GM19468 (cell line): ENCODE measurements around the gene WDR13.
"Not testable (repeated sequence)": the region's sequence is repeated elsewhere in the genome, so short reads cannot be mapped to it uniquely, and the experiment has no call there.

Experiments used
- ATAC-seq: cut with Tn5 transposase; IDR thresholded peaks from one replicate; pipeline ENCODE4 v1.9.1; 2021; ENCODE audit warnings: mild to moderate bottlenecking, moderate library complexity, moderate number of reproducible peaks; ENCODE audit not compliant: unreplicated experiment; ENCODE audit errors: extremely low read depth

Gene WDR13

DNA sequence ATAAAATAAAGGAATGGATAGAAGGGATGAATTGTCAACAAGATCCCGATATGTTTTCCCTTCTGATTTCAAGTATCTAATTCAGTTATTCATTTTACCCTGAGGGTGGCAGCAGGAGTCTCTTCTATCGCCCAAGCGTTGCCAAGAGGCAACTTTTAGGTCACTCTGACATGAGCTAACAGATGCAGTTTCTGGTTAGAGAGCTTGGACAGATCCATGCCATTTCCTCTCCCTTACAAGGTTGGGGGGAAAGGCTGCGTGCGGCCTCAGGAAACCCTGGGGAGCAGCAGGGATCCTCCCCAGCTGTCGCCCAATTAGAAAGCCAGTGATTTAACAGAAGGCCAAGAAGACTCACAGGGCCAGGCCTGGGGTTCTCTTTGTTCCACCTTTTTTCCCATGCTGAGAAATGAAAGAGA, 51.1 kb downstream of the WDR13 start:
- no peak for ATAC-seq

DNA sequence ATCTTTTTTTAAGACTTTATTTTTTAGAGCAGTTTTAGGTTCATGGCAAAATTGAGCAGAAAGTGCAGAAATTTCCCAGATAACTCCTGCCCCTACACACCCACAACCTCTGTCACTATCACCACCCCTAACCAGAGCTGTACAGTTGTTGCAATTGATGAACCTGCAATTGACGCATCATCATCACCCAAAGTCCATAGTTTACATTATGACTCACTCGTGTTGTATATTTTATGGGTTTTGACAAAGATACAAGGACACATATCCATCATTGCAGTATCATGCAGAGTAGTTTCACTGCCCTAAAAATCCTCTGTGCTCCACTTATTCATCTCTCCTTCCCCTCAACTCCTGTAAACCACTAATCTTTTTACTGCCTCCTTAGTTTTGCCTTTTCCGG, 51.8 kb downstream of the WDR13 start:
- no peak for ATAC-seq

DNA sequence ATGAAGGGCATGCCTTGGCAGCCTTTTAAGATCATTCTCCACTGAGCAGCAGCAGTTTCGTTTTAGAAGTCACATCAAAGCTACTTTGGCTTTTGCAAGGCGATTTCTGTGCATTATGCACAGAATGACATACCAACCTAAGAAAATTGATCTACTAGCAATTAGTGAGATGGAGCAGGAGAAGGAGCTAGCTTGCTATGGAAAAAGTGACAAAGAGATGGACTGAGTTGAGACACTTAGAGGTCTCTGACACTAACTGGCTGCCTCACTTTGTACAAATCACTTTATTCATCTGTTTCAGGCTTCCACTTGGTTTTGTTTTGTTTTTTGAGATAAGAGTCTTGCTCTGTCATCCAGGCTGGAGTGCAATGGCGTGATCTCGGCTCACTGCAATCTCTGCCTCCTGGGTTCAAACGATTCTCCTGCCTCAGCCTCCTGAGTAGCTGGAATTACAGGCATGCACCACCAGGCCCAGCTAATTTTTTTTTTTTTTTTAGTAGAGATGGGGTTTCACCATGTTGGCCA, 54.8 kb downstream of the WDR13 start:
- ATAC-seq = not testable (repeated sequence)

DNA sequence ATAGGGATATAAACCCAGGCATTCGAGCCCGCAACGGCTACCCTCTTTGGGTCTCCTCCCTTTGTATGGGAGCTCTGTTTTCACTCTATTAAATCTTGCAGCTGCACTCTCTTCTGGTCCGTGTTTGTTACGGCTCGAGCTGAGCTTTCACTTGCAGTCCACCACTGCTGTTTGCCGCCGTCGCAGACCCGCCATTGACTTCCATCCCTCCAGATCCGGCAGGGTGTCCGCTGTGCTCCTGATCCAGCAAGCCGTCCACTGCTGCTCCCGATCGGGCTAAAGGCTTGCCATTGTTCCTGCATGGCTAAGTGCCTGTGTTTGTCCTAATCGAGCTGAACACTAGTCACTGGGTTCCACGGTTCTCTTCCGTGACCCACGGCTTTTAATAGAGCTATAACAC, 57.5 kb downstream of the WDR13 start:
- not testable (repeated sequence) for ATAC-seq
